GM12878 (cell line): Measurements from ENCODE around the gene MAP3K7CL. TPM values are rescaled to one million over a fixed set of nuclear protein-coding genes. Genes with fewer than 3 reads are reported as not detected.

ENCODE experiments used
- ATAC-seq: fragments of 200-7000 bp; cut with Tn5 transposase; 3 replicates; pipeline ENCODE4 v1.9.1; 2020; ENCODE audit warnings: mild to moderate bottlenecking, moderate library complexity
- BruUV-seq: library from RNA; stranded (reverse); fragments of 400-500 nt; replicated peaks from 2 replicates; lab custom pipeline; 2021; lab: Mats Ljungman, UMichigan
- CTCF ChIA-PET: fragments of 300-600 bp; sonication (Branson Sonifier 250); formaldehyde crosslinking; extraction: SDS; loops from one replicate; lab custom pipeline; 2021; ENCODE audit warnings: inconsistent platforms; lab: Yijun Ruan, JAX
- POLR2A ChIA-PET: fragments of 350-600 bp; formaldehyde crosslinking; extraction: SDS; loops from one replicate; lab custom pipeline; 2021; ENCODE audit warnings: inconsistent platforms; lab: Charles Lee
- RAD21 ChIA-PET: fragments of 300-600 bp; sonication (Branson Sonifier 250); formaldehyde crosslinking; loops from one replicate; lab custom pipeline; 2023; ENCODE audit warnings: antibody characterized with exemption; ENCODE audit not compliant: unreplicated experiment; lab: Charles Lee
- SMC1A ChIA-PET: fragments of 300-600 bp; sonication (Branson Sonifier 250); formaldehyde crosslinking; loops from one replicate; lab custom pipeline; 2023; ENCODE audit not compliant: unreplicated experiment, uncharacterized antibody; lab: Charles Lee
- DNase-seq: peaks from one replicate; pipeline ENCODE4 v3.0.0-alpha.2; 2011; ENCODE audit warnings: low read depth, low spot score
- FAIRE-seq: peaks from 3 replicates; lab custom pipeline; 2011; peaks lifted over from hg19 to GRCh38; lab: Jason Lieb, UNC
- H2AFZ ChIP-seq: 2 replicates; pipeline ENCODE4 v1.6.0; 2011; ENCODE audit warnings: low read depth, low read length, control low read depth; ENCODE audit not compliant: control insufficient read depth
- H3K27ac ChIP-seq: 2 replicates; pipeline ENCODE4 v1.5.1; 2011; ENCODE audit warnings: control low read depth; ENCODE audit not compliant: control insufficient read depth, insufficient read depth
- H3K27me3 ChIP-seq, 2 experiments: replicated peaks in 1 of 2; 2 replicates each; pipeline versions ENCODE4 v1.6.0 to v1.6.1; 2011; ENCODE audit warnings: low read length in 1 of 2; ENCODE audit not compliant: control insufficient read depth in 2 of 2, insufficient read depth in 2 of 2
- H3K36me3 ChIP-seq, 2 experiments: 2 replicates each; pipeline ENCODE4 v1.5.1; 2011; ENCODE audit warnings: low read length in 1 of 2; ENCODE audit not compliant: control insufficient read depth in 2 of 2, insufficient read depth in 2 of 2
- H3K4me1 ChIP-seq: 2 replicates; pipeline ENCODE4 v1.6.1; 2011; ENCODE audit warnings: mild to moderate bottlenecking, low read length, moderate library complexity, mixed read lengths; ENCODE audit not compliant: control insufficient read depth, insufficient read depth
- H3K4me2 ChIP-seq: 2 replicates; pipeline ENCODE4 v1.6.0; 2011; ENCODE audit warnings: control low read depth; ENCODE audit not compliant: control insufficient read depth, insufficient read depth
- H3K4me3 ChIP-seq: fragments of 200-600 bp; sonication (generic); 2 replicates; pipeline ENCODE4 v1.5.1; 2016
- H3K79me2 ChIP-seq: 2 replicates; pipeline ENCODE4 v1.6.0; 2011; ENCODE audit warnings: low read length; ENCODE audit not compliant: control insufficient read depth, insufficient read depth
- H3K9ac ChIP-seq: 2 replicates; pipeline ENCODE4 v1.8.0; 2011; ENCODE audit warnings: low read length, control low read depth, mixed read lengths; ENCODE audit not compliant: control insufficient read depth, insufficient read depth
- H3K9me3 ChIP-seq: replicated peaks from 3 replicates; pipeline ENCODE4 v1.5.1; 2011; ENCODE audit warnings: mild to moderate bottlenecking, low read length; ENCODE audit not compliant: control insufficient read depth, insufficient read depth
- H4K20me1 ChIP-seq: 2 replicates; pipeline ENCODE4 v1.6.0; 2011; ENCODE audit not compliant: control insufficient read depth, insufficient read depth
- FOS ChIP-seq: IDR thresholded peaks from 3 replicates; pipeline ENCODE4 v1.6.1; 2011; ENCODE audit warnings: borderline replicate concordance; ENCODE audit not compliant: insufficient read length; ENCODE audit errors: extremely low read depth
- MXI1 ChIP-seq: fragments of 150-350 bp; IDR thresholded peaks from 2 replicates; pipeline ENCODE4 v1.6.1; 2011; ENCODE audit warnings: low read depth, mild to moderate bottlenecking, inconsistent platforms, low read length, improper control_type of control experiment
- NR2C1 ChIP-seq: fragments of 450-650 bp; IDR thresholded peaks from 2 replicates; pipeline ENCODE4 v1.6.1; 2017; ENCODE audit warnings: antibody characterized with exemption, mild to moderate bottlenecking, moderate library complexity
- POLR2A ChIP-seq: IDR thresholded peaks from 2 replicates; pipeline ENCODE4 v1.6.1; 2011; ENCODE audit warnings: low read depth, mild to moderate bottlenecking, low read length
- SUZ12 ChIP-seq: fragments of 200-600 bp; sonication (generic); IDR thresholded peaks from one replicate; pipeline ENCODE4 v1.6.1; 2018; ENCODE audit warnings: antibody characterized with exemption, mild to moderate bottlenecking; ENCODE audit not compliant: unreplicated experiment
- ZNF687 ChIP-seq: fragments of 450-650 bp; IDR thresholded peaks from 2 replicates; pipeline ENCODE4 v1.6.1; 2017; ENCODE audit warnings: mild to moderate bottlenecking, moderate library complexity
- WGBS: methylation state at CpG from one replicate; pipeline ENCODE4 v1.1.6; 2016; ENCODE audit warnings: low lambda C conversion rate; ENCODE audit not compliant: insufficient replicate concordance, insufficient coverage; ENCODE audit errors: missing lambda C conversion rate; 5-methylcytosine and 5-hydroxymethylcytosine counted together
- in situ Hi-C: fragments of 300-500 bp; cut with MboI; formaldehyde crosslinking; loops from 9 replicates; pipeline ENCODE4 v1.14.3; 2018; ENCODE audit warnings: mixed read lengths
- intact Hi-C: fragments of 100-400 bp; cut with micrococcal nuclease; formaldehyde crosslinking; loops from one replicate; pipeline ENCODE4 v1.14.2; 2022; ENCODE audit not compliant: unreplicated experiment
- polyA plus RNA-seq, 11 experiments: library from polyadenylated mRNA; depleted of rRNA in 4 of 11; unstranded in 6 of 11; stranded (reverse) in 5 of 11; fragments of >200 nt; fragmentation: Nextera tagmentation in 4 of 11; fragmentation: Illumina TruSeq in 1 of 11; extraction: Ambion mirVana in 4 of 11; extraction: Trizol in 1 of 11; gene quantifications; 1 replicate in 1 of 11; 2 replicates in 10 of 11; pipeline versions ENCODE4 v1.2.1 to v1.2.3, GENCODE V29; 2011 to 2016; ENCODE audit warnings: inconsistent platforms in 2 of 11, missing spikeins in 2 of 11, low read depth in 1 of 11
- total RNA-seq, 4 experiments: library from RNA; depleted of rRNA in 3 of 4; stranded (reverse); fragments of >200 nt in 3 of 4; fragmentation: Illumina TruSeq in 1 of 4; extraction: Trizol in 1 of 4; gene quantifications; 2 replicates each; pipeline versions ENCODE4 v1.2.1 to v1.2.3, GENCODE V29; 2013 to 2021

Gene MAP3K7CL
- total and polyA plus RNA-seq, 10 of the 15 experiments (the other 5 are each of a cell fraction or from before 2014, with no cell fraction given): 3.2 to 19.7 (median 6.6) TPM

GRCh38 chr21:29084372-29084771 is 46.1 kb upstream of the MAP3K7CL start:
- intact Hi-C loops (no loop called here), in situ Hi-C loops (loop anchor here (10.0 kb wide), 1 partner anchor 770 kb away; no protein-coding TSS in a partner anchor)
- POLR2A ChIA-PET: no interaction called here
- Histone ChIP-seq H3K36me3 (no peaks in the 10 kb centered on the region), H3K9ac (no peak overlapping the region), H3K27ac (no peak overlapping the region), H4K20me1 (no peaks in the 10 kb centered on the region), H3K4me3 (no peak overlapping the region), H3K27me3 (no peaks in the 10 kb centered on the region), H3K4me1 (peaks cover 9% of the 10 kb centered on the region), H3K79me2 (no peaks in the 10 kb centered on the region; the same call in 1 of the 2 replicates), H3K4me2 (no peak overlapping the region), H2AFZ (no peak overlapping the region), H3K9me3 (no peaks in the 10 kb centered on the region)
- RAD21 ChIA-PET: no interaction called here
- DNase-seq: no peak
- no TSS peak for BruUV-seq
- TF ChIP-seq MXI1 (no peak), NR2C1 (no peak), POLR2A (no peak), FOS (no peak), SUZ12 (no peak), ZNF687 (no peak)
- SMC1A ChIA-PET: interaction anchor here (10.3 kb wide), 1 partner anchor 287 kb away, joined by 114 read pairs; no protein-coding TSS in a partner anchor
- no peak for ATAC-seq
- 22% methylated on average over 2 of the region's 2 CpGs for WGBS
- CTCF ChIA-PET: interaction anchor here (12.5 kb wide), 1 partner anchor 288 kb away, joined by 235 read pairs; no protein-coding TSS in a partner anchor
- FAIRE-seq: no peak
